Activated naive CD4-positive, alpha-beta T cell (primary cell): ENCODE data around the gene CYP4A11.
"Not testable (repeated sequence)": the region's sequence is repeated elsewhere in the genome, so short reads cannot be mapped to it uniquely, and the experiment has no call there.

Source experiments
- DNase-seq, 4 experiments: peaks; one replicate each; lab custom pipeline; 2025; lab: John Stamatoyannopoulos, UW

Gene CYP4A11

GRCh38 chr1:46910790-46911189 is 30.5 kb downstream of the CYP4A11 start:
- no peak for DNase-seq

DNA sequence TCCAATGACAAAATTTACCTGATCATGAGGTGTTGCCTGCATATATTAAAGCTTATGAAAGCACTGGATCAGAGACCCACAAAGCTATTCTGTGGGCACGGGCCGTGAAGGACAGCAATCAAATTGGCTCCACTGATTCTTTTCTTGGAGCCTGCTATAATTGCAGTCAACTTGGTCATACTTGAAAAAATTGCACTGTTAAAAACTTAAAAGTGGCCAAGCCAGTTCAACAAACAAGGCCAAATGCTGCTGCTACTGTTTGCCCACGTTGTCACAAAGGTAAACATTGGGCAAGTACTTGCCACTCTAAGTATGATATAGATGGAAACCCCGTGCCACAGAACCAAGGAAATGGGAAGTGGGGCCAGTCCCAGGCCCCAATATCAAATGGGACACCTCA is 37.8 kb downstream of the CYP4A11 start:
- no peak for DNase-seq

- DNase-seq = no peak
Measured at GRCh38 chr1:46900401-46900800, 40.9 kb downstream of the CYP4A11 start.

GRCh38 chr1:46881656-46882055 is 59.6 kb downstream of the CYP4A11 start:
- DNase-seq = not testable (repeated sequence)
